Activated naive CD8-positive, alpha-beta T cell (primary cell): Measurements from ENCODE around the gene NFX1.
"Not testable (repeated sequence)": the region's sequence is repeated elsewhere in the genome, so short reads cannot be mapped to it uniquely, and the experiment has no call there.

ENCODE experiments used
- H3K27ac Mint-ChIP-seq: one replicate; pipeline ENCODE4 v1.8.0; 2021; ENCODE audit warnings: mixed read lengths
- H3K27me3 Mint-ChIP-seq: one replicate; pipeline ENCODE4 v1.8.0; 2021; ENCODE audit warnings: mixed read lengths
- H3K36me3 Mint-ChIP-seq: one replicate; pipeline ENCODE4 v1.8.0; 2021; ENCODE audit warnings: mixed read lengths
- H3K4me1 Mint-ChIP-seq: one replicate; pipeline ENCODE4 v1.8.0; 2021; ENCODE audit warnings: low read depth, mixed read lengths
- H3K4me3 Mint-ChIP-seq: one replicate; pipeline ENCODE4 v1.8.0; 2021; ENCODE audit warnings: mild to moderate bottlenecking, mixed read lengths
- H3K9me3 Mint-ChIP-seq: one replicate; pipeline ENCODE4 v1.8.0; 2021; ENCODE audit warnings: low read depth, mixed read lengths

The NFX1 gene

GRCh38 chr9:33377089-33377715 lies 86.9 kb downstream of the NFX1 start:
- Mint-ChIP-seq H3K27ac (no peak overlapping the region), H3K36me3 (no peaks in the 10 kb centered on the region), H3K4me3 (no peak overlapping the region), H3K27me3 (no peaks in the 10 kb centered on the region), H3K9me3 (no peaks in the 10 kb centered on the region), H3K4me1 (peaks cover 12% of the 10 kb centered on the region)

DNA sequence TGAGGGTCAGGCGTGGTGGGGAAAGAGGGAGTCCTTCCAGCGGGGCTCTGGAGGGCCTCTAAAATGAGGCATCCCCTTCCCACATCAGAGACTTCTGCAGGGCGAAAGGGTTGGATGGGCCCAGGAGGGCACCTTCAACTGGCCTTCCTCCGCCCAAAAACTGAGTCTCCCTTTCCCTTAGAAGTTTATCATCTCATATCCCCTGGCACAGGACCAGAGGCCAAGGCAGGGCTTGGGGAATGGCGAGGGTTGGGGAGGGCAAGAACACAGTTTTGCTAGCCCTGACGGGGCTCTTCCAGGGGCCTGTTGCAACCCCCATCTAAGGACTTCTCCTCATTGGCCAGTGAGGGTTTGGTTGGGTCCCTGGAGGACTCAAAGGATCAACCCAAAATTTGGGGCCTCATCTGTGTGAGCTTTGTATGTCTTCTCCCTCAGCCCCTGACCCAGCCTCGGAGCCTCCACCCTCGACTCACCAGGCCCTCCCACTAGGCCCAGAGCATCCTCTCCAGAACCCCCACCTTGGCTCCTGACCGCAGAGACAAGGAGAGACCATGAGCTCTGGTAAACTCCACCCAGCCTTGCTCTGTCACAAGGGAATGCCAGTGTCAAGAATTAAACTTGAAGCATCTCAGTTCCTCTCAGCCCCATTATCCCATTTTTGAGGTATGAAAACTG lies 87.9 kb downstream of the NFX1 start:
- Mint-ChIP-seq H3K9me3 (no peaks in the 10 kb centered on the region), H3K27me3 (no peaks in the 10 kb centered on the region), H3K4me1 (peaks cover 12% of the 10 kb centered on the region), H3K4me3 (no peak overlapping the region), H3K36me3 (no peaks in the 10 kb centered on the region), H3K27ac (no peak overlapping the region)

- Mint-ChIP-seq H3K36me3 (no peaks in the 10 kb centered on the region), H3K4me3 (no peak overlapping the region), H3K27me3 (no peaks in the 10 kb centered on the region), H3K4me1 (peaks cover 9% of the 10 kb centered on the region), H3K9me3 (no peaks in the 10 kb centered on the region), H3K27ac (no peak overlapping the region)
These were observed 89.5 kb downstream of the NFX1 start for GRCh38 chr9:33379666-33380389.

DNA sequence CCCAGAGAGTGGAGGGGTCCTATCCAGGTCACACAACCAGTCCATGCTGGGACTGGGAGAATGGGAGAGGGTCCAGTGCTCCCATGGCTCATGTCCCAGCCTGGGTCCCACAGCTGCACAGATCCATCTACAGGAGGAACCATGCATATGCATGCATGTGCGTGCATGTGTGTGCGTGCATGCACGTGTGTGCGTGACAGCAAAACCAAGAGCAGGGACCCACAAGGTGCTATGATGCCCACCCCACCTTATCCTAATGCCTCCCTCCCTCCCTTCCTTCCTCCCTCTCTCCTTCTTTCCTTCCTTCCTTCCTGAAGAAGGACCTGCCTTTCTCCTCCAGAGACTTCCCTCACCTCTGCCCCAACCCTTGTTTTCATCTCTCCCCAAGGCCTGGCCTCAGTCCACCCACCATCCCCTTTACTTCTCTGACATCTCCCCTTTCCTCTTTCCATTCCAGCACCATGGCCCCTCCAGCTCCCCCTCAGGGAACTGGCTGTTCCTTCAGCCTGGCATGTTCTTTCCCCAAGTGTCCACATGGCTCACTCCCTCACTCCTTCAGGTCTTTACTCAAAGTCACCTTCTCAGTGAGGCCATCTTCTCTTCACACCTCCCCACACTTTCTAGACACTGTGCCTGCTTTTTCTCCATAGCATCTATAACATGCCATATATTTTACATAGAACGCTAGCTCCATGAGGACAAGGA lies 90.2 kb downstream of the NFX1 start:
- H3K27ac Mint-ChIP-seq = no peak overlapping the region
- H3K36me3 Mint-ChIP-seq = no peaks in the 10 kb centered on the region
- no peak overlapping the region for H3K4me3 Mint-ChIP-seq
- H3K9me3 Mint-ChIP-seq = no peaks in the 10 kb centered on the region
- no peaks in the 10 kb centered on the region for H3K27me3 Mint-ChIP-seq
- peaks cover 3% of the 10 kb centered on the region for H3K4me1 Mint-ChIP-seq

GRCh38 chr9:33381231-33381791 lies 91.0 kb downstream of the NFX1 start:
- Mint-ChIP-seq H3K9me3 (no peaks in the 10 kb centered on the region), H3K36me3 (no peaks in the 10 kb centered on the region), H3K4me3 (no peak overlapping the region), H3K4me1 (no peaks in the 10 kb centered on the region), H3K27ac (no peak overlapping the region), H3K27me3 (no peaks in the 10 kb centered on the region)

DNA sequence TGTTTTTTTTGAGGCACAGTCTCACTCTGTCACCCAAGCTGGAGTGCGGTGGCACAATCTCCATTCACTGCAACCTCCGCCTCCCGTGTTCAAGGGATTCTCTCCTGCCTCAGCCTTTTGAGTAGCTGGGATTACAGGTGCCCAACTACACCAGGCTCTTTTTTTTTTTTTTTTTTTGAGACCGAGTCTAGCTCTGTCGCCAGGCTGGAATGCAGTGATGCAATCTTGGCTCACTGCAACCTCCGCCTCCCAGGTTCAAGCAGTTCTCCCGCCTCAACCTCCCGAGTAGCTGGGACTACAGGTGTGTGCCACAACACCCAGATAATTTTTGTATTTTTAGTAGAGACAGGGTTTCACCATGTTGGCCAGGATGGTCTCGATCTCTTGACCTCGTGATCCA lies 92.1 kb downstream of the NFX1 start:
- H3K4me3 Mint-ChIP-seq, H3K27ac Mint-ChIP-seq, H3K9me3 Mint-ChIP-seq, H3K36me3 Mint-ChIP-seq, H3K4me1 Mint-ChIP-seq, H3K27me3 Mint-ChIP-seq: not testable (repeated sequence)

- not testable (repeated sequence) for H3K27ac Mint-ChIP-seq, H3K4me3 Mint-ChIP-seq
These were observed 93.1 kb downstream of the NFX1 start for GRCh38 chr9:33383396-33383795.

DNA sequence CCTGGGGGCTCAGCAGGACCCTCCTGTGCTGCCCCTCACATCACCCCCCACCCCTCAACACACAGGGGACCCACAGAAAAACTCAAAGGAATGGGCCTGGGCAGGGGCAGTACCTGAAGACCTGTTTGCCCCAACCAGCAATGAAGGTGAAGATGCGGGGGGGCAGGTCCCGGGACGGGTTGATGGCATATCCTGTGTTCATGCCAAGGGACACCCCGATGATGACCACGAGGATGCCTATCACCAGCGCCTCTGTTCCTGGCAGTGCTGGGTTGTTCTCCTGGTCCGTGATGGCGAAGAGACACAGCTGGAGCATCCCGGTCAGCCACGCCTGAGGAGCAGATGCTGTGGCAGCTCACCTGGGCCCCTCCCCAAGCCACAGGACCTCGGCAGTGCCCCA lies 95.2 kb downstream of the NFX1 start:
- not testable (repeated sequence) for H3K27ac Mint-ChIP-seq, H3K4me1 Mint-ChIP-seq, H3K27me3 Mint-ChIP-seq, H3K4me3 Mint-ChIP-seq, H3K9me3 Mint-ChIP-seq, H3K36me3 Mint-ChIP-seq

More at GRCh38 chr9:33383396-33383795, 93.1 kb downstream of the NFX1 start:
- not testable (repeated sequence) for H3K36me3 Mint-ChIP-seq, H3K27me3 Mint-ChIP-seq, H3K9me3 Mint-ChIP-seq, H3K4me1 Mint-ChIP-seq

DNA sequence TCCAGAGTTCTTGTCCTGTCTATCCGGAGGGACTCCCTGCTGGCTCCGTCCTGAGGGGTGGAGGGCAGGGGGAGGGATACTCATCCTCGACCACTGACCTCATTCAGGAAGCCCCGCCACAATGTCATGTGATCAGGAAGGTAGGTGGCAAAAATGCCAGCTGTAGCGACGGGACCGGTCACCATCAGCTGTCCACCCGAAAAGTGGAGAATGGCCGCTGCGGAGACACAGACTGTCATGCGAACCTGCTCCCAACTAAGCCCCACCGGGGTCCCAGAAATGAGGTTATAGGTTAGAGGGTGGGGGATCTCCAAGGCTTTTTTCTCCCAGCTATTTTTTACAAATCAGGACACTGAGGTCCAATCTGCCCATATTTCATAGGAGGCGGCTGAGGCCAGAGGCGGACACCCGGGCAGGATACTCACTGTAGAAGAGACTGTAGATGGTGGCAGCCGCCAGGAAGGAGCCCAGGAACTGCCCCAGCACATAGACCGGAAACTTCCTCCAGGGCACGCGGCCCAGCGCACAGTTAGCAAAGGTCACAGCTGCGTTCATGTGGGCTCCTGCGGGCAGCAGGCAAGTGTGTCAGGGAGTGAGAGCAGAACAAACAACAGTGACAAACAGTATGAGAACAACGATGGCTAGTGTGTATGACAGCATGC lies 95.8 kb downstream of the NFX1 start:
- H3K4me1 Mint-ChIP-seq, H3K27ac Mint-ChIP-seq, H3K27me3 Mint-ChIP-seq, H3K9me3 Mint-ChIP-seq, H3K36me3 Mint-ChIP-seq, H3K4me3 Mint-ChIP-seq: not testable (repeated sequence)

DNA sequence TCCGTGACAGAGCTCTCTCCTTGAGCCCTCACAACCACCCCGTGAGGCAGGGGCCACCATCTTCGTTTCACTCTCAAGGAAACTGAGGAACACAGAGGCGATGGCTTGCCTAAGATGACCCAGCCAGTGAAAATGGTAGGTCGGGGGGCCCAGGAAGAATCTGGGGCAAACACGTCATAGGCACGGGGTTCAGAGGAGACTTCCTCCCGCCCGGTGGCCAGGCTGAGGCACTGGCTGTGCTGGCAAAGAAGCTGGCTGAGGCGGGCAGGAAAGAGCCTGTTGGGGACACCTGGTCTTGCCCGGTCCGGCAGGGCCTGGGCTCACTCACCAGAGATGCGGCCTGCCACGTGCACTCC lies 96.3 kb downstream of the NFX1 start:
- H3K4me3 Mint-ChIP-seq, H3K36me3 Mint-ChIP-seq, H3K27me3 Mint-ChIP-seq, H3K4me1 Mint-ChIP-seq, H3K9me3 Mint-ChIP-seq, H3K27ac Mint-ChIP-seq: not testable (repeated sequence)

- not testable (repeated sequence) for H3K27ac Mint-ChIP-seq, H3K4me1 Mint-ChIP-seq, H3K4me3 Mint-ChIP-seq, H3K27me3 Mint-ChIP-seq, H3K36me3 Mint-ChIP-seq, H3K9me3 Mint-ChIP-seq
These were observed 96.7 kb downstream of the NFX1 start for GRCh38 chr9:33386998-33387397.

- Mint-ChIP-seq H3K4me1 (no peaks in the 10 kb centered on the region), H3K27ac (no peak overlapping the region)
These were observed 98.0 kb downstream of the NFX1 start for GRCh38 chr9:33388110-33388994.

DNA sequence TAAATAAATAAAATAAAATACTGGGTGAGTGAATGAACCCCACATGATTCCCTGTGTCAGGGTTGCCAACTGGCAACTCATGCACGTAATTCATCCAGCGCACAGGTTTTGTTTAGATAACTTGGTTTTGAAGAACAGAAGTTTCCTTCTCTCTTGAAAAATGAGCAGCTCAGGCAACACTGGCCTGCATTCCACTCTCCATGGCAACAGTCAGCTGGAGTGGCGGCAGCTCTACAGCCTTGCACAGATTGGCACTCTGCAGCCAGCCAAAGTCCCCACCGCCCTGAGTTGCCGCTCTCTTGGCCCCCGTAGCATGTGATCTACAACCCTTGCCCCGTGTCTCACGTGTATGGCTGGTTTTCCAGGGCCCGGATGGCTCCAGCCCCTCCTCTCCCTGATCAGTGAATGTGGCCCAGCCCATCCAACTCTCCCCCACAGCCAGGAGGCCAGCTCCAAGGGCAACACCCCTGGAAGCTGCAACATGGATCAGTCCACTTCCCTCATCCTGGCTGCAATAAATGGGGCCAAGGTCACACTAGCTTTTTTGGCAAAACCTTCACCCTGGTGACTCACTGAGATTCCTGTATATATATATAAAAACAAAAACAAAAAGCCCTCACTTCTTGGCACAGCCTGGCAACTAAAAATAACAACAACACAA lies 100.9 kb downstream of the NFX1 start:
- H3K4me3 Mint-ChIP-seq, H3K4me1 Mint-ChIP-seq, H3K9me3 Mint-ChIP-seq, H3K27ac Mint-ChIP-seq, H3K27me3 Mint-ChIP-seq, H3K36me3 Mint-ChIP-seq: not testable (repeated sequence)

More at GRCh38 chr9:33388110-33388994, 98.0 kb downstream of the NFX1 start:
- H3K9me3 Mint-ChIP-seq = no peaks in the 10 kb centered on the region
- no peaks in the 10 kb centered on the region for H3K27me3 Mint-ChIP-seq
- no peaks in the 10 kb centered on the region for H3K36me3 Mint-ChIP-seq
- H3K4me3 Mint-ChIP-seq = no peak overlapping the region
